Measurements from ENCODE around the gene SLC18A2. TPM values are rescaled to one million over a fixed set of nuclear protein-coding genes. Genes with fewer than 3 reads are reported as not detected.

Gene SLC18A2
- under 1 TPM; 0.14 to 0.39 TPM for polyA plus RNA-seq

- 3 to 5% methylated on average over 78 to 93 of the region's 93 CpGs for WGBS, 2 donors
- H3K27me3 ChIP-seq (ENCODE audit: control insufficient read depth in 1 of 2, insufficient read depth in 2 of 2, low read length in 2 of 2), result peaks cover 7 to 19% of the 10 kb centered on the region in 2 donors
- no peaks in the 10 kb centered on the region for H3K36me3 ChIP-seq (ENCODE audit: control insufficient read depth in 2 of 2, insufficient read depth in 2 of 2, low read length in 1 of 2)
- H3K4me3 ChIP-seq (ENCODE audit: low read depth in 1 of 2, low read length in 2 of 2), result peak within 1 kb of the TSS in 1 of 2 donors; percentile 0
- peaks cover 4% of the 10 kb centered on the region in 2 donors for H3K4me1 ChIP-seq (ENCODE audit: control insufficient read depth in 2 of 2, insufficient read depth in 2 of 2, low read length in 1 of 2)
- no peaks in the 10 kb centered on the region for H3K9me3 ChIP-seq (ENCODE audit: control insufficient read depth in 2 of 2, insufficient read depth in 1 of 2, low read depth in 1 of 2, low read length in 1 of 2)
- no peak within 1 kb of the TSS for H3K27ac ChIP-seq (ENCODE audit: low read depth in 2 of 2, low read length in 1 of 2)
These were observed at the start of gene SLC18A2 for GRCh38 chr10:117240621-117241529. Gene SLC18A2 (plus strand): TSS chr10:117241114. CDS start chr10:117241694, 580 bp downstream.

- no peak within 1 kb of the TSS for H3K27ac ChIP-seq (ENCODE audit: low read depth in 2 of 2, low read length in 1 of 2)
- no peaks in the 10 kb centered on the region for H3K36me3 ChIP-seq (ENCODE audit: control insufficient read depth in 2 of 2, insufficient read depth in 2 of 2, low read length in 1 of 2)
- H3K4me1 ChIP-seq (ENCODE audit: control insufficient read depth in 2 of 2, insufficient read depth in 2 of 2, low read length in 1 of 2), result no peaks in the 10 kb centered on the region
- H3K4me3 ChIP-seq (ENCODE audit: low read depth in 1 of 2, low read length in 2 of 2), result no peak within 1 kb of the TSS
- H3K27me3 ChIP-seq (ENCODE audit: control insufficient read depth in 1 of 2, insufficient read depth in 2 of 2, low read length in 2 of 2), result no peaks in the 10 kb centered on the region
- peaks cover 0 to 6% of the 10 kb centered on the region in 2 donors for H3K9me3 ChIP-seq (ENCODE audit: control insufficient read depth in 2 of 2, insufficient read depth in 1 of 2, low read depth in 1 of 2, low read length in 1 of 2)
- WGBS, 2 donors, result 84 to 85% methylated on average over 12 of the region's 12 CpGs
These were observed 43.7 kb upstream of the SLC18A2 start, which contains the start of gene KCNK18 for GRCh38 chr10:117197189-117197588. Gene KCNK18 (plus strand): TSS chr10:117197489. CDS start chr10:117197489, 0 bp downstream.

GRCh38 chr10:117198088-117198487 is 42.8 kb upstream of the SLC18A2 start:
- 43 to 45% methylated on average over 4 of the region's 4 CpGs for WGBS, 2 donors
- no peaks in the 10 kb centered on the region for H3K27me3 ChIP-seq (ENCODE audit: control insufficient read depth in 1 of 2, insufficient read depth in 2 of 2, low read length in 2 of 2)
- H3K27ac ChIP-seq (ENCODE audit: low read depth in 2 of 2, low read length in 1 of 2), result no peak overlapping the region
- H3K9me3 ChIP-seq (ENCODE audit: control insufficient read depth in 2 of 2, insufficient read depth in 1 of 2, low read depth in 1 of 2, low read length in 1 of 2), result peaks cover 0 to 6% of the 10 kb centered on the region in 2 donors
- H3K4me3 ChIP-seq (ENCODE audit: low read depth in 1 of 2, low read length in 2 of 2), result no peak overlapping the region
- no peaks in the 10 kb centered on the region for H3K36me3 ChIP-seq (ENCODE audit: control insufficient read depth in 2 of 2, insufficient read depth in 2 of 2, low read length in 1 of 2)
- no peaks in the 10 kb centered on the region for H3K4me1 ChIP-seq (ENCODE audit: control insufficient read depth in 2 of 2, insufficient read depth in 2 of 2, low read length in 1 of 2)

GRCh38 chr10:117201826-117202225 is 39.1 kb upstream of the SLC18A2 start:
- no peaks in the 10 kb centered on the region for H3K9me3 ChIP-seq (ENCODE audit: control insufficient read depth in 2 of 2, insufficient read depth in 1 of 2, low read depth in 1 of 2, low read length in 1 of 2)
- H3K4me3 ChIP-seq (ENCODE audit: low read depth in 1 of 2, low read length in 2 of 2), result no peak overlapping the region
- no peaks in the 10 kb centered on the region for H3K27me3 ChIP-seq (ENCODE audit: control insufficient read depth in 1 of 2, insufficient read depth in 2 of 2, low read length in 2 of 2)
- H3K36me3 ChIP-seq (ENCODE audit: control insufficient read depth in 2 of 2, insufficient read depth in 2 of 2, low read length in 1 of 2), result no peaks in the 10 kb centered on the region
- no peaks in the 10 kb centered on the region for H3K4me1 ChIP-seq (ENCODE audit: control insufficient read depth in 2 of 2, insufficient read depth in 2 of 2, low read length in 1 of 2)
- no peak overlapping the region for H3K27ac ChIP-seq (ENCODE audit: low read depth in 2 of 2, low read length in 1 of 2)
- WGBS, 2 donors, result 79 to 82% methylated on average over 4 of the region's 4 CpGs

GRCh38 chr10:117204316-117204715 is 36.6 kb upstream of the SLC18A2 start:
- Histone ChIP-seq H3K36me3 (ENCODE audit: control insufficient read depth in 2 of 2, insufficient read depth in 2 of 2, low read length in 1 of 2) (no peaks in the 10 kb centered on the region), H3K9me3 (ENCODE audit: control insufficient read depth in 2 of 2, insufficient read depth in 1 of 2, low read depth in 1 of 2, low read length in 1 of 2) (no peaks in the 10 kb centered on the region), H3K4me1 (ENCODE audit: control insufficient read depth in 2 of 2, insufficient read depth in 2 of 2, low read length in 1 of 2) (peaks cover 0 to 2% of the 10 kb centered on the region in 2 donors), H3K27ac (ENCODE audit: low read depth in 2 of 2, low read length in 1 of 2) (no peak overlapping the region), H3K27me3 (ENCODE audit: control insufficient read depth in 1 of 2, insufficient read depth in 2 of 2, low read length in 2 of 2) (no peaks in the 10 kb centered on the region), H3K4me3 (ENCODE audit: low read depth in 1 of 2, low read length in 2 of 2) (no peak overlapping the region)
- 39 to 57% methylated on average over 2 of the region's 2 CpGs for WGBS, 2 donors

GRCh38 chr10:117212176-117212575 is 28.7 kb upstream of the SLC18A2 start:
- H3K4me1 ChIP-seq (ENCODE audit: control insufficient read depth in 2 of 2, insufficient read depth in 2 of 2, low read length in 1 of 2), result peaks cover 2 to 3% of the 10 kb centered on the region in 2 donors
- H3K36me3 ChIP-seq (ENCODE audit: control insufficient read depth in 2 of 2, insufficient read depth in 2 of 2, low read length in 1 of 2), result no peaks in the 10 kb centered on the region
- H3K27ac ChIP-seq (ENCODE audit: low read depth in 2 of 2, low read length in 1 of 2), result no peak overlapping the region
- no peak overlapping the region for H3K4me3 ChIP-seq (ENCODE audit: low read depth in 1 of 2, low read length in 2 of 2)
- peaks cover 0 to 2% of the 10 kb centered on the region in 2 donors for H3K27me3 ChIP-seq (ENCODE audit: control insufficient read depth in 1 of 2, insufficient read depth in 2 of 2, low read length in 2 of 2)
- H3K9me3 ChIP-seq (ENCODE audit: control insufficient read depth in 2 of 2, insufficient read depth in 1 of 2, low read depth in 1 of 2, low read length in 1 of 2), result no peaks in the 10 kb centered on the region
- 78 to 80% methylated on average over 1 of the region's 1 CpG for WGBS, 2 donors

GRCh38 chr10:117214401-117214800 is 26.5 kb upstream of the SLC18A2 start:
- Histone ChIP-seq H3K36me3 (ENCODE audit: control insufficient read depth in 2 of 2, insufficient read depth in 2 of 2, low read length in 1 of 2) (no peaks in the 10 kb centered on the region), H3K9me3 (ENCODE audit: control insufficient read depth in 2 of 2, insufficient read depth in 1 of 2, low read depth in 1 of 2, low read length in 1 of 2) (no peaks in the 10 kb centered on the region), H3K4me1 (ENCODE audit: control insufficient read depth in 2 of 2, insufficient read depth in 2 of 2, low read length in 1 of 2) (peaks cover 0 to 9% of the 10 kb centered on the region in 2 donors), H3K27me3 (ENCODE audit: control insufficient read depth in 1 of 2, insufficient read depth in 2 of 2, low read length in 2 of 2) (peaks cover 0 to 2% of the 10 kb centered on the region in 2 donors), H3K27ac (ENCODE audit: low read depth in 2 of 2, low read length in 1 of 2) (no peak overlapping the region), H3K4me3 (ENCODE audit: low read depth in 1 of 2, low read length in 2 of 2) (no peak overlapping the region)
- 44% methylated on average over 1 of the region's 1 CpG for WGBS, 2 donors

- Histone ChIP-seq H3K27me3 (ENCODE audit: control insufficient read depth in 1 of 2, insufficient read depth in 2 of 2, low read length in 2 of 2) (peaks cover 0 to 2% of the 10 kb centered on the region in 2 donors), H3K4me1 (ENCODE audit: control insufficient read depth in 2 of 2, insufficient read depth in 2 of 2, low read length in 1 of 2) (peaks cover 0 to 9% of the 10 kb centered on the region in 2 donors), H3K27ac (ENCODE audit: low read depth in 2 of 2, low read length in 1 of 2) (no peak overlapping the region), H3K4me3 (ENCODE audit: low read depth in 1 of 2, low read length in 2 of 2) (no peak overlapping the region), H3K9me3 (ENCODE audit: control insufficient read depth in 2 of 2, insufficient read depth in 1 of 2, low read depth in 1 of 2, low read length in 1 of 2) (no peaks in the 10 kb centered on the region), H3K36me3 (ENCODE audit: control insufficient read depth in 2 of 2, insufficient read depth in 2 of 2, low read length in 1 of 2) (no peaks in the 10 kb centered on the region)
- WGBS, 2 donors, result 75 to 78% methylated on average over 2 of the region's 2 CpGs
These were observed 25.8 kb upstream of the SLC18A2 start for GRCh38 chr10:117215079-117215478.

GRCh38 chr10:117216028-117216427 is 24.9 kb upstream of the SLC18A2 start:
- H3K4me3 ChIP-seq (ENCODE audit: low read depth in 1 of 2, low read length in 2 of 2), result peak overlapping the region in 1 of 2 donors; percentile 3
- peaks cover 0 to 9% of the 10 kb centered on the region in 2 donors for H3K4me1 ChIP-seq (ENCODE audit: control insufficient read depth in 2 of 2, insufficient read depth in 2 of 2, low read length in 1 of 2)
- peaks cover 0 to 2% of the 10 kb centered on the region in 2 donors for H3K27me3 ChIP-seq (ENCODE audit: control insufficient read depth in 1 of 2, insufficient read depth in 2 of 2, low read length in 2 of 2)
- WGBS, 2 donors, result 60 to 64% methylated on average over 15 of the region's 15 CpGs
- no peaks in the 10 kb centered on the region for H3K36me3 ChIP-seq (ENCODE audit: control insufficient read depth in 2 of 2, insufficient read depth in 2 of 2, low read length in 1 of 2)
- H3K9me3 ChIP-seq (ENCODE audit: control insufficient read depth in 2 of 2, insufficient read depth in 1 of 2, low read depth in 1 of 2, low read length in 1 of 2), result no peaks in the 10 kb centered on the region
- H3K27ac ChIP-seq (ENCODE audit: low read depth in 2 of 2, low read length in 1 of 2), result no peak overlapping the region

Data from esophagus (tissue), 2 donors.